HCT116 (cell line): ENCODE results near the gene MBD6.

Source experiments
- EGR1 ChIP-seq: IDR thresholded peaks from 2 replicates; pipeline ENCODE4 v1.6.1; 2012; ENCODE audit warnings: low read depth
- ELF1 ChIP-seq: IDR thresholded peaks from 2 replicates; pipeline ENCODE4 v1.6.1; 2012; ENCODE audit warnings: low read depth, borderline replicate concordance
- EZH2 ChIP-seq: fragments of 200-600 bp; sonication (generic); IDR thresholded peaks from 2 replicates; pipeline ENCODE4 v1.6.1; 2017; ENCODE audit warnings: antibody characterized with exemption, mixed run types
- POLR2A ChIP-seq: IDR thresholded peaks from 2 replicates; pipeline ENCODE4 v1.7.0; 2011; ENCODE audit warnings: borderline replicate concordance; ENCODE audit not compliant: insufficient read depth, insufficient read length; ENCODE audit errors: extremely low read depth
- POLR2AphosphoS5 ChIP-seq: IDR thresholded peaks from 2 replicates; pipeline ENCODE4 v1.6.1; 2011; ENCODE audit warnings: mild to moderate bottlenecking, low read depth, low read length, moderate library complexity
- RAD21 ChIP-seq: IDR thresholded peaks from 2 replicates; pipeline ENCODE4 v1.6.1; 2012; ENCODE audit warnings: low read depth, mild to moderate bottlenecking
- SP1 ChIP-seq: IDR thresholded peaks from 2 replicates; pipeline ENCODE4 v1.6.1; 2012; ENCODE audit warnings: low read depth
- TCF7L2 ChIP-seq: IDR thresholded peaks from 2 replicates; pipeline ENCODE4 v1.7.0; 2011; ENCODE audit warnings: borderline replicate concordance, inconsistent platforms; ENCODE audit not compliant: insufficient read depth, insufficient read length; ENCODE audit errors: extremely low read depth
- ZNF274 ChIP-seq: fragments of 200-500 bp; sonication (Bioruptor generic); IDR thresholded peaks from 2 replicates; pipeline ENCODE4 v1.6.1; 2014; ENCODE audit warnings: mild to moderate bottlenecking, low read depth, low read length, inconsistent platforms
- TF ChIP-seq, protein P1 (sequence below), 3 experiments: fragments of 200-600 bp in 1 of 3; sonication (generic) in 1 of 3; IDR thresholded peaks in 2 of 3; conservative IDR thresholded peaks in 1 of 3; 2 replicates each; pipeline ENCODE4 v1.5.1; 2012 to 2017; ENCODE audit warnings: low read depth in 2 of 3, low read length in 2 of 3, antibody characterized with exemption in 1 of 3, borderline replicate concordance in 1 of 3, control low read depth in 1 of 3, mild to moderate bottlenecking in 1 of 3, mixed read lengths in 1 of 3, mixed run types in 1 of 3, moderate library complexity in 1 of 3; ENCODE audit not compliant: insufficient read depth in 1 of 3
- TF ChIP-seq, protein P2 (sequence below): IDR thresholded peaks from 2 replicates; pipeline ENCODE4 v1.6.1; 2012; ENCODE audit warnings: low read depth
- TF ChIP-seq, protein P3 (sequence below): IDR thresholded peaks from 2 replicates; pipeline ENCODE4 v1.6.1; 2011; ENCODE audit warnings: mild to moderate bottlenecking, low read length, moderate library complexity; ENCODE audit not compliant: insufficient replicate concordance; ENCODE audit errors: extremely low read depth

DNA sequence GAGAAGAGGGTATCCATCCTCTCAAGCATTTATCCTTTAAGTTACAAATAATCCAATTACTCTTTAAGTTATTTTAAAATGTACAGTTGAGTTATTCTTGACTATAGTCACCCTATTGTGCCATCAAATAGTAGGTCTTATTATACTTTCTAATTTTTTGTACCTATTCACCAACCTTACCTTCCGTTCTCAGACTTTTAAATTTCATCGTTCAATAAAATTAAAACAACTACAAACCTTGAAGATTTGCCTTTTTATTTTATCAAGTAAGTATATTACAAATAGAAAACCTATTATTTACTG, 25.3 kb downstream of the MBD6 start:
- no peak for TF ChIP-seq SP1
- TF ChIP-seq, protein P1, sequence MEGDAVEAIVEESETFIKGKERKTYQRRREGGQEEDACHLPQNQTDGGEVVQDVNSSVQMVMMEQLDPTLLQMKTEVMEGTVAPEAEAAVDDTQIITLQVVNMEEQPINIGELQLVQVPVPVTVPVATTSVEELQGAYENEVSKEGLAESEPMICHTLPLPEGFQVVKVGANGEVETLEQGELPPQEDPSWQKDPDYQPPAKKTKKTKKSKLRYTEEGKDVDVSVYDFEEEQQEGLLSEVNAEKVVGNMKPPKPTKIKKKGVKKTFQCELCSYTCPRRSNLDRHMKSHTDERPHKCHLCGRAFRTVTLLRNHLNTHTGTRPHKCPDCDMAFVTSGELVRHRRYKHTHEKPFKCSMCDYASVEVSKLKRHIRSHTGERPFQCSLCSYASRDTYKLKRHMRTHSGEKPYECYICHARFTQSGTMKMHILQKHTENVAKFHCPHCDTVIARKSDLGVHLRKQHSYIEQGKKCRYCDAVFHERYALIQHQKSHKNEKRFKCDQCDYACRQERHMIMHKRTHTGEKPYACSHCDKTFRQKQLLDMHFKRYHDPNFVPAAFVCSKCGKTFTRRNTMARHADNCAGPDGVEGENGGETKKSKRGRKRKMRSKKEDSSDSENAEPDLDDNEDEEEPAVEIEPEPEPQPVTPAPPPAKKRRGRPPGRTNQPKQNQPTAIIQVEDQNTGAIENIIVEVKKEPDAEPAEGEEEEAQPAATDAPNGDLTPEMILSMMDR (IDR thresholded peaks at IDR 0.05 in 2 of 3, conservative IDR thresholded peaks at IDR 0.05 in 1 of 3; ENCODE audit: borderline replicate concordance in 1 of 3, insufficient read depth in 1 of 3, low read depth in 2 of 3, low read length in 2 of 3) = no peak
- no peak for TF ChIP-seq EZH2
- TF ChIP-seq POLR2A = no peak
- no peak for TF ChIP-seq POLR2AphosphoS5
- TF ChIP-seq, protein P2, sequence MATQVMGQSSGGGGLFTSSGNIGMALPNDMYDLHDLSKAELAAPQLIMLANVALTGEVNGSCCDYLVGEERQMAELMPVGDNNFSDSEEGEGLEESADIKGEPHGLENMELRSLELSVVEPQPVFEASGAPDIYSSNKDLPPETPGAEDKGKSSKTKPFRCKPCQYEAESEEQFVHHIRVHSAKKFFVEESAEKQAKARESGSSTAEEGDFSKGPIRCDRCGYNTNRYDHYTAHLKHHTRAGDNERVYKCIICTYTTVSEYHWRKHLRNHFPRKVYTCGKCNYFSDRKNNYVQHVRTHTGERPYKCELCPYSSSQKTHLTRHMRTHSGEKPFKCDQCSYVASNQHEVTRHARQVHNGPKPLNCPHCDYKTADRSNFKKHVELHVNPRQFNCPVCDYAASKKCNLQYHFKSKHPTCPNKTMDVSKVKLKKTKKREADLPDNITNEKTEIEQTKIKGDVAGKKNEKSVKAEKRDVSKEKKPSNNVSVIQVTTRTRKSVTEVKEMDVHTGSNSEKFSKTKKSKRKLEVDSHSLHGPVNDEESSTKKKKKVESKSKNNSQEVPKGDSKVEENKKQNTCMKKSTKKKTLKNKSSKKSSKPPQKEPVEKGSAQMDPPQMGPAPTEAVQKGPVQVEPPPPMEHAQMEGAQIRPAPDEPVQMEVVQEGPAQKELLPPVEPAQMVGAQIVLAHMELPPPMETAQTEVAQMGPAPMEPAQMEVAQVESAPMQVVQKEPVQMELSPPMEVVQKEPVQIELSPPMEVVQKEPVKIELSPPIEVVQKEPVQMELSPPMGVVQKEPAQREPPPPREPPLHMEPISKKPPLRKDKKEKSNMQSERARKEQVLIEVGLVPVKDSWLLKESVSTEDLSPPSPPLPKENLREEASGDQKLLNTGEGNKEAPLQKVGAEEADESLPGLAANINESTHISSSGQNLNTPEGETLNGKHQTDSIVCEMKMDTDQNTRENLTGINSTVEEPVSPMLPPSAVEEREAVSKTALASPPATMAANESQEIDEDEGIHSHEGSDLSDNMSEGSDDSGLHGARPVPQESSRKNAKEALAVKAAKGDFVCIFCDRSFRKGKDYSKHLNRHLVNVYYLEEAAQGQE = no peak
- TF ChIP-seq TCF7L2 = no peak
- TF ChIP-seq RAD21 = no peak
- no peak for TF ChIP-seq EGR1
- no peak for TF ChIP-seq ELF1
- TF ChIP-seq, protein P3, sequence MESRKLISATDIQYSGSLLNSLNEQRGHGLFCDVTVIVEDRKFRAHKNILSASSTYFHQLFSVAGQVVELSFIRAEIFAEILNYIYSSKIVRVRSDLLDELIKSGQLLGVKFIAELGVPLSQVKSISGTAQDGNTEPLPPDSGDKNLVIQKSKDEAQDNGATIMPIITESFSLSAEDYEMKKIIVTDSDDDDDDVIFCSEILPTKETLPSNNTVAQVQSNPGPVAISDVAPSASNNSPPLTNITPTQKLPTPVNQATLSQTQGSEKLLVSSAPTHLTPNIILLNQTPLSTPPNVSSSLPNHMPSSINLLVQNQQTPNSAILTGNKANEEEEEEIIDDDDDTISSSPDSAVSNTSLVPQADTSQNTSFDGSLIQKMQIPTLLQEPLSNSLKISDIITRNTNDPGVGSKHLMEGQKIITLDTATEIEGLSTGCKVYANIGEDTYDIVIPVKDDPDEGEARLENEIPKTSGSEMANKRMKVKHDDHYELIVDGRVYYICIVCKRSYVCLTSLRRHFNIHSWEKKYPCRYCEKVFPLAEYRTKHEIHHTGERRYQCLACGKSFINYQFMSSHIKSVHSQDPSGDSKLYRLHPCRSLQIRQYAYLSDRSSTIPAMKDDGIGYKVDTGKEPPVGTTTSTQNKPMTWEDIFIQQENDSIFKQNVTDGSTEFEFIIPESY = no peak
- no peak for TF ChIP-seq ZNF274
